Muscle of leg (tissue), 11 donors: ENCODE data around the gene C1QC. TPM values are rescaled to one million over a fixed set of nuclear protein-coding genes. Genes with fewer than 3 reads are reported as not detected.

Source experiments
- DNase-seq: peaks from one replicate; pipeline ENCODE4 v3.0.0; 2013
- H3K27ac ChIP-seq: one replicate; pipeline ENCODE4 v1.5.1; 2013; ENCODE audit warnings: mild to moderate bottlenecking, low read length, control low read depth
- H3K27me3 ChIP-seq: one replicate; pipeline ENCODE4 v1.6.1; 2013; ENCODE audit warnings: low read length; ENCODE audit not compliant: control insufficient read depth, insufficient read depth
- H3K36me3 ChIP-seq: one replicate; pipeline ENCODE4 v1.6.1; 2013; ENCODE audit warnings: low read length; ENCODE audit not compliant: control insufficient read depth, insufficient read depth
- H3K4me1 ChIP-seq: one replicate; pipeline ENCODE4 v1.6.1; 2013; ENCODE audit warnings: low read length; ENCODE audit not compliant: control insufficient read depth, insufficient read depth
- H3K4me3 ChIP-seq: one replicate; pipeline ENCODE4 v1.5.1; 2013; ENCODE audit warnings: low read length, control low read depth
- H3K9me3 ChIP-seq: replicated peaks from 2 replicates; pipeline ENCODE4 v1.6.1; 2013; ENCODE audit warnings: low read depth, low read length; ENCODE audit not compliant: control insufficient read depth
- WGBS: methylation state at CpG from one replicate; pipeline ENCODE4 v1.1.5; 2013; ENCODE audit warnings: missing lambda C conversion rate; ENCODE audit not compliant: insufficient coverage; 5-methylcytosine and 5-hydroxymethylcytosine counted together
- polyA plus RNA-seq, 8 donors: library from polyadenylated mRNA; unstranded; fragments of 120-200 nt; gene quantifications; one replicate each; pipeline versions ENCODE4 v1.2.1 to v1.2.3, GENCODE V29; 2013; ENCODE audit warnings: inconsistent platforms in 1 of 8, low replicate concordance in 1 of 8; ENCODE audit not compliant: insufficient read length in 8 of 8, insufficient read depth in 1 of 8
- total RNA-seq: library from RNA; stranded (reverse); fragments of 120-200 nt; gene quantifications from one replicate; pipeline ENCODE4 v1.2.4, GENCODE V29; 2013

The C1QC gene
- total and polyA plus RNA-seq, 9 donors: 19.1 to 45.2 (median 35.2) TPM

DNA sequence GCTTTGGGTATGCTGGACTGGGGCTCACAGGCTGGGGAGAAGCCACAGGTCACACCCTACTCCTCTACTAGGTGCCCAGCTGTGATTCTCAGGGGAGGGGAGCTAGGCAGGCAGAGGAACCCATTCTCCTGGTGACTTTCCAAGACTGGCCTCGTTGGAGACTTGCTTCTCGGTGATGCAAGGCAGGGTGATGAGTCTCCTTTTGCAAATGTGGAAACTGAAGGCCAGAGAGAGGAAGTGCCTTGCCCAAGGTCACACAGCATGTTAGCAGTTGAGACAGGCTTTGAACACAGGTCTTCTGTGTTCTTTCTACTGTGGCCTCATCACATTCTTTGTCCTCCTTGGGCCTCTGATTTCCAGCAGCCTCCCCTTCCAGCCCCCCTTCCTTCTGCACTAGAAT is 27.5 kb upstream of the C1QC start:
- Histone ChIP-seq H3K36me3 (no peaks in the 10 kb centered on the region), H3K27me3 (peaks cover 49% of the 10 kb centered on the region), H3K4me1 (no peaks in the 10 kb centered on the region), H3K9me3 (no peaks in the 10 kb centered on the region), H3K27ac (no peak overlapping the region), H3K4me3 (no peak overlapping the region)
- WGBS: 71% methylated on average over 2 of the region's 2 CpGs
- no peak for DNase-seq

DNA sequence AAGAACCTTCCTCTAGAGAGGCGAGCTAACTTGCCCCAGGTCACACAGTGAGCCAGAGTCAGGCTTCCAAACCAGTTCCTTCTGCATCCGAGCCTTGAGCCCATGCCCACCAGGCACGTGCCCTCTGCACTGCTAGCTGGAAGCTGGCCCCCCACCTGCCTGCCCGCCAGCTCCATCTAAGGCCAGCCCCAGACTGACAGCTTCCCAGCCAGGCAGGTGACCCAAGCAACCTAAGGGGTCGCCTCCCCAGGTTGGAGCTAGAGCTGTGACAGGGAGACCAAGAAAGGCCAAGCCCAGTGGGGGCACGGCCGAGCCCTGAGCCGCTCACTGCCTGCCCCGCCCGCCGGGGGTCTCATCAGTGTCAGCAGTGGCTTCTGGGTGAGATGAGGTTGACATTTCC is 26.9 kb upstream of the C1QC start:
- no peak for DNase-seq
- Histone ChIP-seq H3K27me3 (peaks cover 50% of the 10 kb centered on the region), H3K36me3 (no peaks in the 10 kb centered on the region), H3K27ac (no peak overlapping the region), H3K4me1 (no peaks in the 10 kb centered on the region), H3K4me3 (no peak overlapping the region), H3K9me3 (no peaks in the 10 kb centered on the region)
- 66% methylated on average over 5 of the region's 11 CpGs for WGBS

DNA sequence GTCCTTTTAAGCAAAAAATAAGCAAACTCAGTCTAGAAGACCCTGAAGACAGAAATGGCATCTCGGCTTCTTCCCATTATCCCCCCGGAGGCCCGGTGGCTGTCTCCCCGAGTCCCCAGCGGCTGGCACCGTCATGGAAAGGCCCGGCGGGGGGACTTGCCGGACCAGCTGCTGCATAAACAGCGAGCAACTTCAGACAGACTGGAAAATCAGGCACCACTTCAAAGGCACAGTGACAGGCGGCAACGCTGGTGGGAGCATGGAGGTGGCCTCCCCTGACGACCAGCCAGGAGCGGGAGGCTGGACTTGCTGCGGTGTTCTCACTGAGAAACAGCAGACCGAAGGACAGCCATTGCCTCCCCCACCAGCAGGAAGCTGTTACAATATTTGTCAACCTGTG is 25.4 kb upstream of the C1QC start:
- H3K9me3 ChIP-seq: no peaks in the 10 kb centered on the region
- H3K4me3 ChIP-seq: no peak overlapping the region
- no peak overlapping the region for H3K27ac ChIP-seq
- DNase-seq: no peak
- 37% methylated on average over 12 of the region's 16 CpGs for WGBS
- H3K4me1 ChIP-seq: no peaks in the 10 kb centered on the region
- H3K36me3 ChIP-seq: no peaks in the 10 kb centered on the region
- peaks cover 51% of the 10 kb centered on the region for H3K27me3 ChIP-seq

DNA sequence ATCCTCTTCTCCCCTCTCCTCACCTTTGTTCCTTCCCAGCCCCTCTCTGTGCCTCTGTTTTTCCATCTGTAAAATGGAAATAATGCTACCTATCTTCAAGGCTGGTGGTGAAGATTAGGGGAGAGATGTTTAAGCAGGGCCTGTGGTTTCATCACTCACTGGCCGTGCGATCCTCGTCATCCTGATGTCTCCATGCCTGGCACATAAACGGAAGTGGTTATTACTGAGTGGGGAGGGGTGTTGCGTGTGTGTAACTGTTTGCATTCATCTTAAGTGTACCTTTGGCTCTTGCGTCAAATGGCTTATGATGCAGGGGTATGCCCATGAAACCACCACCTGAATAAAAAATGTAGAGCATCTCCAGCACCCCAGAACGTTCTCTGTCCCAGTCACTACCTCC is 24.2 kb upstream of the C1QC start:
- Histone ChIP-seq H3K4me3 (no peak overlapping the region), H3K27me3 (peaks cover 49% of the 10 kb centered on the region), H3K4me1 (no peaks in the 10 kb centered on the region), H3K36me3 (no peaks in the 10 kb centered on the region), H3K27ac (no peak overlapping the region), H3K9me3 (no peaks in the 10 kb centered on the region)
- 60% methylated on average over 1 of the region's 7 CpGs for WGBS
- DNase-seq: no peak

DNA sequence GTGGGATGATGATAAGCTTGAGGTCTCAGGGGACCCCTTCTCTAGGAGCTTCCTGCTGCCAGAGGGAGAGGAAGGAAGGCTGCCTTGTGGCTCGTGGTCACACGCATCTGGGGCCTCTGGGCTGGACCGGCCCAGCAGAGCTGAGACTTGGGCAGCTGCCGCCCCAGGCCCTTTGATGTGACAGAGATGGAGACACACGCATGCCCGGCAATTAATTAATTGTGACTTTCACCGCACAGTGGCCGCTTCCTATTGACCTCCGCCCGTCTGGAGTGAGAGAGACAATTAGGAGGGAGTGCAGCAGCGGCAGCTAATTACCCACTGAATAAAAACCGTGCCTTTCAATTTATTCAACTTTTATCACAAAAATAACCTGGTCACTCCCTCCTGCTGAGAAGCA is 23.6 kb upstream of the C1QC start:
- peaks cover 46% of the 10 kb centered on the region for H3K27me3 ChIP-seq
- no peak overlapping the region for H3K4me3 ChIP-seq
- WGBS: 33% methylated on average over 11 of the region's 12 CpGs

DNA sequence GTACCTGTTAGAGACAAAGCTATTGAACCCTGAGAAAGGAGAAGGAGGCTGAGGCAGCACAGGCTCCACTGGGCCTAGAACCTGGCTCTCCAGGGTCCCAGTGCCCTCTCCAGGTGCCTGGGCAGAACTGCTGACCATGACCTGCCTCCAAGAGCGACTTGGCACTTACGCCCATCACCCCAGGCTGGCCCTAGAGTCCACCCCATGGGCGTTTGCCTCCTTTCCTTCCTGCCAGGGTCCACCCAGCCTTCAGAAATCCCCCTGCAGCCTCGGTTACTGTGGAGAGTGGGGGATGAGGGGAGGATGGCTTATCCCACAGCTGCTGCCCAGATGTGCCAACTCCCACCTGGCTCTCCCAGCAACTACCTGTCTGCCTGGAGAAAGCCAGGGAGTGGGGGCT is 21.7 kb upstream of the C1QC start:
- no peak for DNase-seq
- no peaks in the 10 kb centered on the region for H3K36me3 ChIP-seq

More for the DNA sequence above, 23.6 kb upstream of the C1QC start:
- Histone ChIP-seq H3K27ac (no peak overlapping the region), H3K9me3 (no peaks in the 10 kb centered on the region), H3K4me1 (no peaks in the 10 kb centered on the region), H3K36me3 (no peaks in the 10 kb centered on the region)
- no peak for DNase-seq

DNA sequence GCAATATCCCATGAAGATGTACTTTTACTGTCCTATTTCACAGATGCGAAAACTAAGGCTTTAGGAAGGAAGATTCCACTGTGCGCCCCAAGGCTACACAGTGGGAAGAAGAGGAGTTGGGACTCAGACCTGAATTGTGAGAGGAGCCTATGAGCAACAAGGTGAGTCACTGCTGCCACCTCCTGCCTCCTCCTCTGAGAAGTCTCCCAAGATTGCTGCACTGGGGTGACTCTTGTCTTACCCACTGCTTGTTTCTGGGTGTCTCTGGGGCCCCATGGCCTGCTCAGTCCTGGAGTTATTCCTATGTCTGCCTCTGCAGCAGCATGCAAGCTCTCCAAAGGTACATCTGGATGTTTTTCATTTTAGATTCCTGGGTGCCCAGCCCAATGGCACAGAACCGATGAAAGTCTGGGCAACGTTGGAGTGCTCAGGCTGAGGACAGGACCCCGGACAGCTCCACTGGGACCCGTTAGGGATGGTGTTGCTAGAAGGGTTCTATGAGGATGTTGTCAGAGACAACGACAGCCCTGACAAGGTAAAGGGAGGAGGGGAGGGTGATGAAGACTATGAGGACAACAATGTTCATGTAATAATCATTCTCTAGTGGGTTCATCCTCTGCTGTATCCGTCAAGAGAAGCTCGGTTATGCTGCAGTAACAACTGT is 18.0 kb upstream of the C1QC start:
- peaks cover 46% of the 10 kb centered on the region for H3K27me3 ChIP-seq

More for the DNA sequence above, 21.7 kb upstream of the C1QC start:
- Histone ChIP-seq H3K4me3 (no peak overlapping the region), H3K27ac (no peak overlapping the region), H3K9me3 (no peaks in the 10 kb centered on the region), H3K27me3 (peaks cover 54% of the 10 kb centered on the region), H3K4me1 (no peaks in the 10 kb centered on the region)
- WGBS: no CpG with 5 or more reads among the region's 4 CpGs

DNA sequence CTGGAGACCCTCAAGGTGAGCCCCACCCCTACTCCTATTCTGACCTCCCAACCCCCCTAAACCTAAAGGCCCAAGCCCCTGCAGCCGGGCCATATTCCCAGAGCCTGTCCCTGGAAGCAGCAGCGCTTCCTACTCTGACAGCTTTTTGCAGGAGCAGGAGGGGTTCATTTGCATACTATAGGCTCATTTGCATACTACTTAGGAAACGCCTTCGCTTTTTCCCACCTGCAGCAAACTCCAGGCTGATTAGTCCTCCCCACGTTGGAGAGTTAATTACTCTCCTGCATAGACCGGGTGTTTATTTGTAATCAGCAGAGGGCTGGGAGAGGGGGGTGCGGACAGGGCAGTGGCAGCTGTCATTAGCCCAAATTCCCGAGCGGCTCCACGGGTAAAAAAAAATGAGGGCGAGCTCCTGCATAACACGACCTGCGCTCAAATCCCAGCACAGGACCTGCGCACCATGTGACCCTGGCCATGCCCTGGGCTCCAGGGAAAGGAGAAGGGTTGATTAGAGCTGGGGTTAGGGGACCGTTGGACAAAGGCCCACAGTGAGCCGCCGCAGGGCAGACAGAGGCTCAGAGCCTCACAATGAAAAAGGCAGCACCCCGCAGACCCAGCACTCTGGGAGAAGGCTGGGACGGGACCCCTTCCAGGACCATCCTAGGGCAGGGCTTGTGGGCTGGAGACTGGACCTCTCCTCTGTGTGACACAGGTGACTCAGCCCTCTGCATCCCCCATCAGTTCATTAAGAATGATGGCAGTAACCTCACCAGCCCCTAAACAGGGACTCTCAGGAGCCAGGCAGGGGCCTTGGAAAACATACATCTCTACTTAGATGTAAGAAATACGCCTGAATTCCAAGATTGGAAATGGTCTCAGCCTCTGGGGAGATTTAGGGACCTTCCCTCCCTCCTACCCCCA is 16.9 kb upstream of the C1QC start:
- 11% methylated on average over 16 of the region's 20 CpGs for WGBS
- Histone ChIP-seq H3K9me3 (no peaks in the 10 kb centered on the region), H3K4me3 (no peak overlapping the region), H3K4me1 (no peaks in the 10 kb centered on the region), H3K36me3 (no peaks in the 10 kb centered on the region), H3K27ac (no peak overlapping the region), H3K27me3 (peaks cover 46% of the 10 kb centered on the region)
- DNase-seq: no peak

More for the DNA sequence above, 18.0 kb upstream of the C1QC start:
- Histone ChIP-seq H3K27ac (no peak overlapping the region), H3K9me3 (no peaks in the 10 kb centered on the region), H3K4me3 (no peak overlapping the region), H3K36me3 (no peaks in the 10 kb centered on the region), H3K4me1 (no peaks in the 10 kb centered on the region)
- DNase-seq: no peak
- WGBS: 20% methylated on average over 5 of the region's 9 CpGs

DNA sequence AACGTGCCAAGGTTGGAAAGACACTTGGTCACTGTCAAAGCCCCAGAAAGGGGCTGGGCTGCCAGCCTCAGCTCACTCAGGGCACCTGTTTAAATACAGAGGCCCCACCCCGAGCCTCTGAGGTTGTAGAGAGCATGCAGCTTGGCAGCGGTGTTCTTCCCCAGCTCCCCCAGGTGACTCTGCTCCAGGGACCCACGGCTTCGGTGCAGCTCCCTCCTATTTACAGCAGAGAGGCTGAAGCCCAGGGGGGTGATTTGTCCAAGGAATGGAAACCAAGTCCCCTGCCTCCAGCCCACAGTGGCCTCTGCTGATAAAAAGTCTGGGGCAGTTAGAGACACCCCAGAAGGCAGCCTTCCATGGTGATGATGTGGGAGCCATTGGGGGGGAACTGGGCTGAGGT is 16.1 kb upstream of the C1QC start:
- Histone ChIP-seq H3K36me3 (no peaks in the 10 kb centered on the region), H3K27ac (no peak overlapping the region), H3K4me1 (no peaks in the 10 kb centered on the region), H3K9me3 (no peaks in the 10 kb centered on the region), H3K4me3 (no peak overlapping the region), H3K27me3 (peaks cover 42% of the 10 kb centered on the region)
- no peak for DNase-seq
- WGBS: 44% methylated on average over 3 of the region's 5 CpGs

DNA sequence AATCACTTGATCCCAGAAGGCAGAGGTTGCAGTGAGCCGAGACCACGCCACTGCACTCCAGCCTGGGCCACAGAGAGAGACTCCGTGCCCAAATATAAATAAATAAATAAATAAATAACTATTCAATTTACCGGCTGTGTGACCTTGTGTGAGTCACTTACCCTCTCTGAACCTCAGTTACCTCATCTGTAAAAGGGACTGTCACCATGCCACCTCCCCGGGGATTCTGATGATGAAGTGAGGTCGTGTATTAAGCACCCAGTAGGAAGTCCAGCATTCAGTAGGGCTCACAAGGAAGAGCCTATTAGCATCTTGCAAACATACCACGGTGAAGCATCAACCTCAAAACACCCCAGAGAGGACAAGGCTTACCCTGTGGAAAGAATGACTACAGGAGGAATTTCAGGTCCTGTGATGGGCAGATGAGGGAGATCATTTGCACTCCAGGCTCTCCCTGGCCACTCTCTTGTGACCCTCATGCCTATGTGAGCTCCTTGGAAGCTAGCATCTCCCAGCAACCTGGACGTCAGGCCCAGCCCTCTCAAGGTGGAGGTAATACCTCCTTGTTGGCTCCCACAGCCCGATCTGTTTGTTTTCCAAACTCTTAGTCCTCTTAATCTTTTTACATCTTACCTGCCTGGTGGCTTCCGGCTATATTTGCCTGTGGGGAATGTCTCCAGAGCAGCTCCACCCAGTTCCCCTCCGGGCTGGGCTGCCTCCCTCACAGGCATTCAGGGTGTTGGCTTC is 14.6 kb upstream of the C1QC start:
- no peaks in the 10 kb centered on the region for H3K9me3 ChIP-seq
- WGBS: 36% methylated on average over 4 of the region's 11 CpGs
- no peak for DNase-seq
- no peaks in the 10 kb centered on the region for H3K4me1 ChIP-seq
- peaks cover 42% of the 10 kb centered on the region for H3K27me3 ChIP-seq
- H3K4me3 ChIP-seq: no peak overlapping the region
- H3K36me3 ChIP-seq: no peaks in the 10 kb centered on the region
- no peak overlapping the region for H3K27ac ChIP-seq
